Activated CD4-positive, alpha-beta memory T cell treated with anti-CD3 and anti-CD28 coated beads for 36 hours (primary cell): ENCODE measurements around the gene URM1. TPM values are rescaled to one million over a fixed set of nuclear protein-coding genes. Genes with fewer than 3 reads are reported as not detected.
A peak's percentile ranks its signal among the peaks of the same experiment; 100 is the strongest.

Experiments
- CTCF ChIA-PET: fragments of 350-600 bp; sonication (Branson Sonifier 250); formaldehyde crosslinking; loops from one replicate; lab custom pipeline; 2021; ENCODE audit warnings: antibody characterized with exemption, inconsistent platforms; lab: Charles Lee
- POLR2A ChIA-PET: fragments of 350-600 bp; sonication (Branson Sonifier 250); formaldehyde crosslinking; loops from one replicate; lab custom pipeline; 2021; ENCODE audit warnings: antibody characterized with exemption; lab: Charles Lee
- DNase-seq: peaks from one replicate; pipeline ENCODE4 v3.0.0-alpha.2; 2020
- H3K27ac Mint-ChIP-seq: one replicate; pipeline ENCODE4 v1.8.0; 2021; ENCODE audit warnings: mixed read lengths
- H3K27me3 Mint-ChIP-seq: one replicate; pipeline ENCODE4 v1.8.0; 2021; ENCODE audit warnings: mixed read lengths
- H3K36me3 Mint-ChIP-seq: one replicate; pipeline ENCODE4 v1.8.0; 2021; ENCODE audit warnings: mixed read lengths
- H3K4me1 Mint-ChIP-seq: one replicate; pipeline ENCODE4 v1.8.0; 2021; ENCODE audit warnings: low read depth, mixed read lengths
- H3K4me3 Mint-ChIP-seq: one replicate; pipeline ENCODE4 v1.8.0; 2021; ENCODE audit warnings: mild to moderate bottlenecking, mixed read lengths
- H3K9me3 Mint-ChIP-seq: one replicate; pipeline ENCODE4 v1.8.0; 2021; ENCODE audit warnings: mixed read lengths
- intact Hi-C: fragments of 100-400 bp; cut with micrococcal nuclease; formaldehyde crosslinking; loops from one replicate; pipeline ENCODE4 v1.15.1; 2023
- total RNA-seq, 2 experiments: library from RNA; stranded (reverse); gene quantifications; one replicate each; pipeline ENCODE4 v1.2.3, GENCODE V29; 2021

Gene URM1
- total RNA-seq, 2 experiments from 2014 or later: 45.9 to 50.0 TPM

DNA sequence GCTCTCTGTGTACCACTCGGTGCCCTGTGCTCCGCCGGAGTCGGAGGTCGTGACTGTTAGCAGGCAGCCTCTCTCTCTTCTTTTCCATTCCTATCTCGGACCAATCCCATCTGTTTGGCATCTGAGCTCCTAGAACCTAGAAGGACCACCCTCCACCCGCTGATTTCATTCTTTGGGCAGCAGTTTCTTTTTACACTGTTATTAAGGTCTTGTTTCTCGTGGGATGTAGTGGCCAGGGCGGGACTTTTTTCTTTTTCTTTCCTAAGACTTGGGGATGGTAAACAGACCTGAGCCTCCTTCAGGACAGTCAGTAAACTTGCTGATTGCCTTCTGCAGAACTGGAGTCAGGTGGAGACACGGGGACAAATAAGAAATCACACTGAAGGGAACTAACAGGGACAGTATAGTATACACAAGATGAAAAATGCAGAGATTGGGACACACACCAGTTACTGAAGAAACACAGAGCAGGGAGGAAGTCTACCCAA is 500 bp downstream of the URM1 start:
- Mint-ChIP-seq H3K9me3 (no peaks in the 10 kb centered on the region), H3K4me1 (peaks cover 27% of the 10 kb centered on the region), H3K36me3 (peaks cover 7% of the 10 kb centered on the region), H3K27me3 (no peaks in the 10 kb centered on the region), H3K27ac (peak overlapping the region; percentile 93), H3K4me3 (peak overlapping the region; percentile 99)
- DNase-seq: no peak
- POLR2A ChIA-PET: interaction anchor here (1.0 to 1.5 kb wide), 5 partner anchors 9 to 446 kb away, joined by 3 to 6 read pairs (median 4); partner anchors contain the start of genes COQ4, ENDOG and TRUB2
- intact Hi-C loops: loop anchor here (1.0 to 5.0 kb wide), 7 partner anchors 31 to 531 kb away; partner anchors contain the start of genes COQ4, GLE1, KYAT1 and LRRC8A
- CTCF ChIA-PET: interaction anchor here (1.0 to 4.3 kb wide), 6 partner anchors 10 to 76 kb away, joined by 3 to 42 read pairs (median 9); partner anchors contain the start of gene CERCAM

DNA sequence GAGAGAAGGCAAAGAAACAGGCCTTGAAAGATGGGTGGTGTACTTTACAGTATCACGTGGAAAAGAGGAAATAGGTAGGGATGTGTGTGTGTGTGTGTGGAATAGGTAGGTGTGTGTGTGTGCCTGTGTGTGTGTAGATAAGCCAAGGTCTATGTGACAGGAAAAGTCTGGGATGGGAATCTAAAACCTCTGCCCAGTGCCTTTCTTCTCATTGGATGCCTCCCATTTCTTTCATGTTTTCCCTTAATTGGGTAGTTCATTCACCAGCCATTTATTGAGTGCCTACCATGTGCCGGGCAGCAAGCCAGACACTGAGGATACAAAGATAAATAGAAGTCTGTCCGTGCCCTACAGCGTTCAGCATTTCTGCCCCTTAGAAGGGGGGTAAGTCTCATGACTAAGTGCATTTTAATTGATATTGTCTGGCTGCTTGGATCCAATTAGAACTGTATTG is 1.0 kb downstream of the URM1 start:
- DNase-seq: no peak
- H3K4me3 Mint-ChIP-seq: peak overlapping the region; percentile 99
- H3K27me3 Mint-ChIP-seq: no peaks in the 10 kb centered on the region
- intact Hi-C loops: loop anchor here (5.0 kb wide), 1 partner anchor 510 kb away; the partner anchor contains the start of genes KYAT1 and LRRC8A
- H3K36me3 Mint-ChIP-seq: peaks cover 8% of the 10 kb centered on the region
- POLR2A ChIA-PET: interaction anchor here (0.6 to 1.1 kb wide), 2 partner anchors 50 to 244 kb away, joined by 3 to 4 read pairs; partner anchors contain the start of genes COQ4 and TRUB2
- H3K9me3 Mint-ChIP-seq: no peaks in the 10 kb centered on the region
- H3K4me1 Mint-ChIP-seq: peaks cover 27% of the 10 kb centered on the region
- CTCF ChIA-PET: interaction anchor here (1.0 to 4.3 kb wide), 4 partner anchors 10 to 77 kb away, joined by 3 to 42 read pairs (median 15); no protein-coding TSS in a partner anchor
- peak overlapping the region; percentile 93 for H3K27ac Mint-ChIP-seq

DNA sequence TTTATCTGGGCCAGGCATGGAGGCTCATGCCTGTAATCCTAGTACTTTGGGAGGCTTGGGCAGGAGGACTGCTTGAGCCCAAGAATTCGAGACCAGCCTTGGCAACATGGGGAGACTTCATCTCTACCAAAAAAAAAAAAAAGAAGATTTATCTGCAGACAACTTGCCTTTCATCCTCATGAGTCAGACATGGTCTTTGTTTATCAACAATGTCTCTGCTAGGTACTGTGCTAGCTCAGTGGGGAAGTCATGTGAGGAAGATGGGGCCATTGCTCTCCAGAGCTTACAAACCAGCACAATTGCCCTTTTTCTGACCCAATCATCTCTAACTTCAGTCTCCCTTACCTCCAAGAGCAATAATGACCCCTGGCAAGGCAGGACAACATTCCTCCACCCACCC is 1.6 kb downstream of the URM1 start:
- ChIA-PET CTCF (interaction anchor here (3.7 to 4.3 kb wide), 3 partner anchors 11 to 77 kb away, joined by 12 to 42 read pairs (median 18); no protein-coding TSS in a partner anchor), POLR2A (interaction anchor here (0.6 kb wide), 1 partner anchor 244 kb away, joined by 3 read pairs; no protein-coding TSS in a partner anchor)
- no peaks in the 10 kb centered on the region for H3K9me3 Mint-ChIP-seq
- no peak overlapping the region for H3K27ac Mint-ChIP-seq
- no peak for DNase-seq
- intact Hi-C loops: loop anchor here (5.0 kb wide), 1 partner anchor 510 kb away; the partner anchor contains the start of genes KYAT1 and LRRC8A
- no peaks in the 10 kb centered on the region for H3K27me3 Mint-ChIP-seq
- H3K36me3 Mint-ChIP-seq: peaks cover 8% of the 10 kb centered on the region
- H3K4me3 Mint-ChIP-seq: peak overlapping the region; percentile 99
- peaks cover 27% of the 10 kb centered on the region for H3K4me1 Mint-ChIP-seq

GRCh38 chr9:128374221-128374675 is 3.1 kb downstream of the URM1 start:
- Mint-ChIP-seq H3K4me3 (no peak overlapping the region), H3K36me3 (peaks cover 14% of the 10 kb centered on the region), H3K4me1 (peaks cover 27% of the 10 kb centered on the region), H3K27ac (no peak overlapping the region), H3K9me3 (no peaks in the 10 kb centered on the region), H3K27me3 (no peaks in the 10 kb centered on the region)
- intact Hi-C loops: loop anchor here (5.0 kb wide), 1 partner anchor 508 kb away; the partner anchor contains the start of genes KYAT1 and LRRC8A
- POLR2A ChIA-PET: no interaction called here
- CTCF ChIA-PET: interaction anchor here (4.3 kb wide), 1 partner anchor 12 kb away, joined by 42 read pairs; no protein-coding TSS in a partner anchor
- no peak for DNase-seq

DNA sequence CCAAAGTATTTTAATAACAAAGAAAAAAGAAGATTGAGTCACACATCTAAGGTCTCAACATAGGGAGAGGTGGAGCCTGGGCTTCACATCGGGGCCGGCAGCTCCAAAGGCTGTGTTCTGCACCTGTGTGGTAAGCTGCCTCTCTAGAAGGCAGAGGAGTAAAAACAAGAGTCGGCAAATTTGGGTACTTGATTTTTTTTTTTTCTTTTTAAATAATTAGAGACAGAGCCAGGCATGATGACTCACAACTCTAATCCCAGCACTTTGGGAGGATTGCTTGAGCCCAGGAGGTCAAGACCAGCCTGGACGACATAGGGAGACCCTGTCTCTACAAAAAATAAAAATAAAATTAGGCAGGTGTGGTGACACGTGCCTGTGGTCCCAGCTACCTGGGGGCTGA is 4.7 kb downstream of the URM1 start:
- no peak overlapping the region for H3K27ac Mint-ChIP-seq
- peaks cover 20% of the 10 kb centered on the region for H3K4me1 Mint-ChIP-seq
- intact Hi-C loops: no loop called here
- peaks cover 16% of the 10 kb centered on the region for H3K36me3 Mint-ChIP-seq
- no peak for DNase-seq
- POLR2A ChIA-PET: no interaction called here
- CTCF ChIA-PET: interaction anchor here (0.9 kb wide), 1 partner anchor 14 kb away, joined by 3 read pairs; no protein-coding TSS in a partner anchor
- no peaks in the 10 kb centered on the region for H3K27me3 Mint-ChIP-seq
- H3K9me3 Mint-ChIP-seq: no peaks in the 10 kb centered on the region
- H3K4me3 Mint-ChIP-seq: no peak overlapping the region

GRCh38 chr9:128382261-128382660 is 11.1 kb downstream of the URM1 start:
- no peak overlapping the region for H3K27ac Mint-ChIP-seq
- H3K36me3 Mint-ChIP-seq: peaks cover 21% of the 10 kb centered on the region
- H3K4me1 Mint-ChIP-seq: no peaks in the 10 kb centered on the region
- intact Hi-C loops: no loop called here
- no peaks in the 10 kb centered on the region for H3K27me3 Mint-ChIP-seq
- no peak for DNase-seq
- CTCF ChIA-PET: interaction anchor here (1.0 to 1.2 kb wide), 2 partner anchors 20 to 127 kb away, joined by 3 to 4 read pairs; no protein-coding TSS in a partner anchor
- H3K4me3 Mint-ChIP-seq: no peak overlapping the region
- POLR2A ChIA-PET: no interaction called here
- no peaks in the 10 kb centered on the region for H3K9me3 Mint-ChIP-seq

GRCh38 chr9:128383007-128383753 is 12.0 kb downstream of the URM1 start:
- CTCF ChIA-PET: interaction anchor here (0.9 to 1.2 kb wide), 4 partner anchors 21 to 128 kb away, joined by 3 to 4 read pairs (median 4); partner anchors contain the start of gene ODF2
- POLR2A ChIA-PET: no interaction called here
- Mint-ChIP-seq H3K27me3 (no peaks in the 10 kb centered on the region), H3K4me1 (no peaks in the 10 kb centered on the region), H3K27ac (no peak overlapping the region), H3K36me3 (peaks cover 29% of the 10 kb centered on the region), H3K4me3 (no peak overlapping the region), H3K9me3 (no peaks in the 10 kb centered on the region)
- no peak for DNase-seq
- intact Hi-C loops: no loop called here

GRCh38 chr9:128383791-128384190 is 12.6 kb downstream of the URM1 start:
- Mint-ChIP-seq H3K27me3 (no peaks in the 10 kb centered on the region), H3K36me3 (peaks cover 27% of the 10 kb centered on the region), H3K27ac (no peak overlapping the region), H3K4me1 (no peaks in the 10 kb centered on the region), H3K4me3 (no peak overlapping the region), H3K9me3 (no peaks in the 10 kb centered on the region)
- ChIA-PET POLR2A (interaction anchor here (0.6 kb wide), 1 partner anchor 637 kb away, joined by 3 read pairs; no protein-coding TSS in a partner anchor), CTCF (interaction anchor here (0.9 to 1.8 kb wide), 3 partner anchors 22 to 72 kb away, joined by 3 to 6 read pairs (median 4); partner anchors contain the start of gene ODF2)
- no peak for DNase-seq
- intact Hi-C loops: no loop called here

GRCh38 chr9:128384801-128385495 is 13.8 kb downstream of the URM1 start:
- ChIA-PET CTCF (interaction anchor here (1.8 kb wide), 1 partner anchor 23 kb away, joined by 6 read pairs; no protein-coding TSS in a partner anchor), POLR2A (interaction anchor here (0.6 kb wide), 1 partner anchor 190 kb away, joined by 4 read pairs; no protein-coding TSS in a partner anchor)
- no peak overlapping the region for H3K27ac Mint-ChIP-seq
- H3K4me3 Mint-ChIP-seq: no peak overlapping the region
- peaks cover 26% of the 10 kb centered on the region for H3K36me3 Mint-ChIP-seq
- no peaks in the 10 kb centered on the region for H3K27me3 Mint-ChIP-seq
- no peaks in the 10 kb centered on the region for H3K9me3 Mint-ChIP-seq
- DNase-seq: no peak
- H3K4me1 Mint-ChIP-seq: no peaks in the 10 kb centered on the region
- intact Hi-C loops: no loop called here

DNA sequence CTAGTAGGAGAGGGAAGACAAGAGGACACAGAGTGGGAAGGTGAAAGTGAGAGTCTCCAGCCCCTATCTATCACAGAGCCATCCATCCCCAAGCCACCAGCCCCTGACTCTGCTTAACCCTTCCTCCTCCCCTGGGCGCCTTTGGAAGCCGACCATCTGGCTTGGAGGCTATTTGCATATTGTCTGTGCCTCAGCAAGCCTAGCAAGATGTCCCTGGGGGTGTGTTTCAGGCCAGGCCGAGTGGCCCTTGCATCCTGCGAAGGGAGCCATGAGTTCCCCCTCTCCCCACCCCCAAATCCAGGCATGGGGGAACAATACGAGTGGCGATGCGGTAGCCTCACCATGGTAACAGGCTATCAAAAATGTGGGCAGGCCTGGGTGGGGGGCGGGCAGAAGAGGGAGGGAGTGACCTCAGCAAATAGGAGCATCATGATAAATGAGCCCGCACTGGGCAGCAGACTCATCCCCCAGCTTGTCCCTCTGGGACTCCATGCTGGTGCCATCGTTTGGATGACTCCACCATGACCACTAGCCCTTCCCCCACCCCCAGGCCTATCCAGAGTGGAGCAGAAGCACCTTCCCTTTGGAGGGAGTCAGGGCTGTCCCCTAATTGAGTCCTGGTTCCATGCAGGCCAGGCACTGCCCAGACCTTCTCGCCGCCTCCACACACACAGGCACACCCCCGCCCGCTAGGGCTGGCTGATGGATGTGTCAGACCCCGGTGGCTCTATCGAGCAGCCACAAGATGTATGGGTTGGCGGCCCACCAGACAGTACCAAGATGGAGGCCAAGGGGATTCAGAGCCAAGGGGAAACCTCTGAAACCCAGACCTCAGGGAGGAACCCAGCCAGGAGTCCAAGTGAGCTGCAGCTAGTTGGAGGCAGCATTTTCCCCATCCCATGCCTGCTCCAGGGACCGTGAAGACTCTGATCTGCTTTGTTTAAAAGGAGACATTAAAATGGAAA is 14.6 kb downstream of the URM1 start:
- H3K27ac Mint-ChIP-seq: no peak overlapping the region
- ChIA-PET POLR2A (no interaction called here), CTCF (interaction anchor here (0.9 to 1.8 kb wide), 2 partner anchors 24 to 35 kb away, joined by 3 to 6 read pairs; partner anchors contain the start of gene CERCAM)
- H3K4me1 Mint-ChIP-seq: no peaks in the 10 kb centered on the region
- H3K36me3 Mint-ChIP-seq: peaks cover 25% of the 10 kb centered on the region
- no peaks in the 10 kb centered on the region for H3K27me3 Mint-ChIP-seq
- H3K9me3 Mint-ChIP-seq: no peaks in the 10 kb centered on the region
- intact Hi-C loops: no loop called here
- H3K4me3 Mint-ChIP-seq: no peak overlapping the region
- no peak for DNase-seq
